HL-60 (cell line): Measurements from ENCODE around the gene DYSF.

Experiments
- CTCF ChIP-seq: IDR thresholded peaks from one replicate; pipeline ENCODE4 v1.5.1; 2011; ENCODE audit warnings: low read length, control low read depth, inconsistent platforms; ENCODE audit not compliant: insufficient read depth
- GABPA ChIP-seq: IDR thresholded peaks from 2 replicates; pipeline ENCODE4 v1.6.1; 2012; ENCODE audit warnings: low read depth
- POLR2AphosphoS5 ChIP-seq: IDR thresholded peaks from 2 replicates; pipeline ENCODE4 v1.6.1; 2012; ENCODE audit warnings: low read depth
- REST ChIP-seq: IDR thresholded peaks from 2 replicates; pipeline ENCODE4 v1.6.1; 2012; ENCODE audit warnings: low read depth; ENCODE audit not compliant: insufficient replicate concordance
- SPI1 ChIP-seq: IDR thresholded peaks from 2 replicates; pipeline ENCODE4 v1.6.1; 2012; ENCODE audit warnings: low read depth, mild to moderate bottlenecking, borderline replicate concordance

- no peak for TF ChIP-seq CTCF
- no peak for TF ChIP-seq REST
- no peak for TF ChIP-seq POLR2AphosphoS5
- TF ChIP-seq GABPA: no peak
- TF ChIP-seq SPI1: no peak
Observed at GRCh38 chr2:71428472-71429383, 24.6 kb upstream of the DYSF start.
